Breast epithelium (tissue), 4 donors: ENCODE measurements around the gene GMDS. TPM values are rescaled to one million over a fixed set of nuclear protein-coding genes. Genes with fewer than 3 reads are reported as not detected.

Source experiments
- DNase-seq, 2 donors: peaks; one replicate each; pipeline ENCODE4 v3.0.0-alpha.2; 2019; ENCODE audit warnings: low spot score in 2 of 2
- H3K27ac ChIP-seq, 2 donors: fragments of 200-600 bp; sonication (generic) in 1 of 2; one replicate each; pipeline ENCODE4 v1.5.1; 2016 to 2019; ENCODE audit warnings: mild to moderate bottlenecking in 1 of 2
- H3K27me3 ChIP-seq, 2 donors: fragments of 200-600 bp; sonication (generic) in 1 of 2; one replicate each; pipeline versions ENCODE4 v1.5.1 to v1.6.0; 2017 to 2019; ENCODE audit warnings: control low read depth in 1 of 2, mild to moderate bottlenecking in 1 of 2
- H3K36me3 ChIP-seq: fragments of 200-600 bp; one replicate; pipeline ENCODE4 v1.5.1; 2019
- H3K4me1 ChIP-seq, 2 donors: fragments of 200-600 bp; sonication (generic); one replicate each; pipeline ENCODE4 v1.5.1; 2016 to 2019; ENCODE audit warnings: control low read depth in 1 of 2
- H3K4me3 ChIP-seq, 3 donors: fragments of 200-600 bp; sonication (generic); 1 replicate in 2 of 3; 2 replicates in 1 of 3; pipeline ENCODE4 v1.5.1; 2016 to 2019; ENCODE audit warnings: mild to moderate bottlenecking in 3 of 3, moderate library complexity in 2 of 3
- H3K9me3 ChIP-seq, 2 donors: fragments of 200-600 bp; sonication (generic) in 1 of 2; one replicate each; pipeline ENCODE4 v1.5.1; 2016 to 2019; ENCODE audit warnings: control low read depth in 1 of 2
- POLR2A ChIP-seq: fragments of 450-650 bp; IDR thresholded peaks from one replicate; pipeline ENCODE4 v1.6.1; 2016; ENCODE audit warnings: antibody characterized with exemption, mild to moderate bottlenecking, moderate library complexity
- POLR2AphosphoS5 ChIP-seq, 3 donors: sonication (generic); formaldehyde crosslinking; IDR thresholded peaks; one replicate each; pipeline ENCODE4 v1.6.1; 2017; ENCODE audit warnings: antibody characterized with exemption in 3 of 3
- intact Hi-C: fragments of 100-400 bp; cut with DNase I; formaldehyde crosslinking; loops from one replicate; pipeline ENCODE4 v1.15.1; 2023; ENCODE audit warnings: low total_unique reads
- total RNA-seq, 3 donors: library from RNA; depleted of rRNA; stranded (reverse); fragments of >200 nt; gene quantifications; one replicate each; pipeline ENCODE4 v1.1.0, GENCODE V29; 2016
- TF ChIP-seq, protein P1 (sequence below), 3 donors: fragments of 450-650 bp; IDR thresholded peaks; one replicate each; pipeline ENCODE4 v1.5.1; 2016 to 2017; ENCODE audit warnings: antibody characterized with exemption in 3 of 3, mild to moderate bottlenecking in 3 of 3, moderate library complexity in 3 of 3

The GMDS gene
- total RNA-seq, 3 donors from 2014 or later, result 7.5 to 29.2 (median 17.0) TPM

DNA sequence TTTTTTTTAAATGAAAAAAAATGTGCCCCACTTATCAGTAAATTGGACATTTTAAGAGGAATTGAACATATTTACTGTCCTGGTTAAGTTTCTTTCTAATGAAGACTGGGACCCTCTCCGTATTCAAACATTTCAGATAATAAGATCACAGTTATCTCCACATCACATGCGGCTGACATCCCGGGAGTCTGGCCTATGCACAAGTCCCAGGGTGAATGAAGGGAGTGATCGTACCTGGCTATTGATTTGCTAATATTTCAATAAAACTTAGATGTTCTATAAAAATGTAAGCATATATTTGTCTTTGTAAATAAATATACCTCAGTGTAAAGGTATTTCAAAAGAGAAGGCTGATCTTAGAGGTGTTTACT lies 577.6 kb downstream of the GMDS start:
- intact Hi-C loops, result no loop called here
- DNase-seq, result no peak
- Histone ChIP-seq H3K27ac (no peak overlapping the region), H3K36me3 (no peaks in the 10 kb centered on the region), H3K27me3 (no peaks in the 10 kb centered on the region), H3K4me1 (no peaks in the 10 kb centered on the region), H3K4me3 (no peak overlapping the region), H3K9me3 (no peaks in the 10 kb centered on the region)
- no peak for TF ChIP-seq POLR2A

DNA sequence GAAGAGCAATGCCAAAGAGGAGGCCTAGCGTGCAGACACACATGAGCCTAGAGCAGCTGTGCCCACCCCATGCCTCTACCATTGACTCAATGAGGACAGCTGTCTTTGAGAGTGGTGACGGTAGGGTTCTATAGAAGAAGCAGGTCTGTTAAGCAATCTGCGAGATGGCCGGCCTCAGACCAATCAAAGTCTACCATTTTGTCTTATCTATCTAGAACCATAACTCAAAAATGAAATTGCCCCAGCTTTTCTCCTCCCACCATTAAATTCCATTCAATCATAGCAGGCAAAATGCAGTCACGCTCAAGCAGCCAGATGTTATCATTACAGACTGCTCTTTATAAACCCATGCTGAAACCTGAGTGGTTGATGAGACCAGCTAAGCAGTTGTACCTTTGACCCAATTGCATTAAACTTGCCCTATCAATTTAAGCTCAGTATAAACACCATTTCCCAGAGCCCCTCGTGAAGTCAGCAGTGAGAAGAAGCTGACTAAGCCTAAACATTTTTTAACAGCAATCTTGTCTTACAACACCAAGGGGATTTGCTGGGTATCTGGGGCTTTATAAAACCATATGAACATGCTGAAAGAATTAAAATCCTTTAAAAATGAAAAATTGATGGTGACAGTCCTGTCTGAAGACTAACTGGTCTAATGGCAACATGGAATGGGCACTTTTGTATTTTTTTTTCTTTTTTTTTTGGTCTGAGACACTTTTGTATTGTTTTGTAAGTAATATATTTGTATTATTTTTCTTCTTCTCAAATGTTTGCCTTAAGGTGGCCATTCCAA lies 578.2 kb downstream of the GMDS start:
- DNase-seq, result no peak
- Histone ChIP-seq H3K36me3 (no peaks in the 10 kb centered on the region), H3K4me1 (no peaks in the 10 kb centered on the region), H3K9me3 (no peaks in the 10 kb centered on the region), H3K4me3 (no peak overlapping the region), H3K27ac (no peak overlapping the region), H3K27me3 (no peaks in the 10 kb centered on the region)
- TF ChIP-seq, protein P1, sequence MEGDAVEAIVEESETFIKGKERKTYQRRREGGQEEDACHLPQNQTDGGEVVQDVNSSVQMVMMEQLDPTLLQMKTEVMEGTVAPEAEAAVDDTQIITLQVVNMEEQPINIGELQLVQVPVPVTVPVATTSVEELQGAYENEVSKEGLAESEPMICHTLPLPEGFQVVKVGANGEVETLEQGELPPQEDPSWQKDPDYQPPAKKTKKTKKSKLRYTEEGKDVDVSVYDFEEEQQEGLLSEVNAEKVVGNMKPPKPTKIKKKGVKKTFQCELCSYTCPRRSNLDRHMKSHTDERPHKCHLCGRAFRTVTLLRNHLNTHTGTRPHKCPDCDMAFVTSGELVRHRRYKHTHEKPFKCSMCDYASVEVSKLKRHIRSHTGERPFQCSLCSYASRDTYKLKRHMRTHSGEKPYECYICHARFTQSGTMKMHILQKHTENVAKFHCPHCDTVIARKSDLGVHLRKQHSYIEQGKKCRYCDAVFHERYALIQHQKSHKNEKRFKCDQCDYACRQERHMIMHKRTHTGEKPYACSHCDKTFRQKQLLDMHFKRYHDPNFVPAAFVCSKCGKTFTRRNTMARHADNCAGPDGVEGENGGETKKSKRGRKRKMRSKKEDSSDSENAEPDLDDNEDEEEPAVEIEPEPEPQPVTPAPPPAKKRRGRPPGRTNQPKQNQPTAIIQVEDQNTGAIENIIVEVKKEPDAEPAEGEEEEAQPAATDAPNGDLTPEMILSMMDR (IDR thresholded peaks at IDR 0.05), result no peak
- TF ChIP-seq POLR2A (no peak), POLR2AphosphoS5 (IDR thresholded peaks at IDR 0.05) (no peak)
- intact Hi-C loops, result no loop called here

DNA sequence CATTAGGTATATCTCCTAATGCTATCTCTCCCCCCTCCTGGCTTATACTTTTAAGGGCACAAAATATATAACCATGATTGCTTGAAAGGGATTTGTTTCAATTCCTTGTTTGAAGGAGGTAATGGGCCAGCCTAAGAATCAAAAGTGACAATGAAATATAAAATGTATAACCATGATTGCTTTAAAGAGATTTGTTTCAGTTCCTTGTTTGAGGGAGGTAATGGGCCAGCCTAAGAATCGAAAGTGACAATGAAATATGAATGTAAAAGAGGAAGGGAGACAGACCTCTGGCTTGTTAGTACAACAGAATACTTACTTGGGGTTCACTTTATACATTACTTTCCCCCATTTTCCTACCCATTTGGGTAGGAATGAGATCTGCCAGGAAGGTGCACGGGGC lies 580.2 kb downstream of the GMDS start:
- H3K9me3 ChIP-seq, result no peaks in the 10 kb centered on the region
- H3K36me3 ChIP-seq, result no peaks in the 10 kb centered on the region
- DNase-seq, result no peak
- no peaks in the 10 kb centered on the region for H3K27me3 ChIP-seq
- H3K4me1 ChIP-seq, result no peaks in the 10 kb centered on the region
- no peak overlapping the region for H3K27ac ChIP-seq
- intact Hi-C loops, result loop anchor here (2.0 kb wide), 1 partner anchor 36 kb away; no protein-coding TSS in a partner anchor
- TF ChIP-seq, protein P1 (IDR thresholded peaks at IDR 0.05), result no peak
- TF ChIP-seq POLR2AphosphoS5 (IDR thresholded peaks at IDR 0.05), result no peak
- TF ChIP-seq POLR2A, result no peak
- no peak overlapping the region for H3K4me3 ChIP-seq

DNA sequence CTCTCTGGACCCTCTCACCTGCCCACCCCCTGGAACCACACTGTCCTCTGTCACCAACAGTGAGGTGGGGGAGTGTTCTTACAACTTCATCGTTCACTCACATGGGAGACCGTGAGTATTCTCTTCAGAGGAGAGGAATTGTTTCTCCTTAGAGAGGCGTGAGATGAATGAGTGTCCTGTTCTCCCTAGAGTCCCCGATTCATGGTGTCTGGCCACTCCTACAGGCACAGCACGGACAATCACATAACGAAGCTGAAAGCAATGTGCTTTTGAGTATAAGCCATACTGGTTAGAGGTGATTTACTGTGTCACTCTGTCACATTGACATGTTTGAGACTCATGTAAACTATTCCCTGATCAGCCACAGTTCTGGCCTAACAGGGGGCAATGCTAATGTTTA lies 581.1 kb downstream of the GMDS start:
- Histone ChIP-seq H3K27ac (no peak overlapping the region), H3K27me3 (no peaks in the 10 kb centered on the region), H3K36me3 (no peaks in the 10 kb centered on the region), H3K9me3 (no peaks in the 10 kb centered on the region), H3K4me1 (no peaks in the 10 kb centered on the region), H3K4me3 (no peak overlapping the region)
- intact Hi-C loops, result loop anchor here (2.0 kb wide), 1 partner anchor 36 kb away; no protein-coding TSS in a partner anchor
- DNase-seq, result no peak
- TF ChIP-seq, protein P1 (IDR thresholded peaks at IDR 0.05), result no peak
- no peak for TF ChIP-seq POLR2AphosphoS5 (IDR thresholded peaks at IDR 0.05)
- TF ChIP-seq POLR2A, result no peak

DNA sequence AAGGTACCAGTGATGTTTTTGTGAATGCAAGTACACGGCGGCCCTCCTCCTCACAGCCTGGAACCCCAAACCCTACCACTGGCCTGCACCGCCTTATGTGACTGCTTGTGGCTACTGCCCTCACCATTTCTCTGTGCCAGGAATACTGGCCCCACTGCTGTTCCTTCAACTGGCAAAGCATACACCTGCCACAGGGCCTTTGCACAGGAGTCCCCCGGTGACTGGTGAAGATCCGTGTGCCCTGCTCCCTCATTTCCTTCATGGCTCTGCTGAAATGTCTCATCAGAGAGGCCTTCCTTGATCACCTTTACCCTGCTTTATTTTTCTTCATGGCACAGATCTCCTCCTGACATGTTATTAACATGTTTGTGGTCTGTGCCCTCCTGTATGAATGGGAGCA lies 581.9 kb downstream of the GMDS start:
- Histone ChIP-seq H3K4me3 (no peak overlapping the region), H3K36me3 (no peaks in the 10 kb centered on the region), H3K4me1 (no peaks in the 10 kb centered on the region), H3K27ac (no peak overlapping the region), H3K27me3 (no peaks in the 10 kb centered on the region), H3K9me3 (no peaks in the 10 kb centered on the region)
- TF ChIP-seq, protein P1 (IDR thresholded peaks at IDR 0.05), result no peak
- no peak for DNase-seq
- intact Hi-C loops, result no loop called here
